Parathyroid adenoma (tissue), 2 donors: Measurements from ENCODE around the gene UNC50.

ENCODE experiments used
- H2AFZ ChIP-seq: fragments of 300-600 bp; sonication (generic); one replicate; pipeline ENCODE4 v1.7.0; 2017; ENCODE audit warnings: antibody characterized with exemption, mild to moderate bottlenecking
- H3K27ac ChIP-seq: fragments of 300-600 bp; sonication (generic); one replicate; pipeline ENCODE4 v1.7.0; 2017
- H3K27me3 ChIP-seq: fragments of 300-600 bp; sonication (generic); one replicate; pipeline ENCODE4 v1.7.0; 2017; ENCODE audit warnings: low read length; ENCODE audit not compliant: control insufficient read depth, insufficient read depth
- H3K36me3 ChIP-seq: fragments of 300-600 bp; sonication (generic); one replicate; pipeline ENCODE4 v1.7.0; 2017; ENCODE audit warnings: low read length; ENCODE audit not compliant: control insufficient read depth, insufficient read depth
- H3K4me1 ChIP-seq: fragments of 300-600 bp; sonication (generic); one replicate; pipeline ENCODE4 v1.7.0; 2017; ENCODE audit warnings: control low read depth
- H3K4me2 ChIP-seq: fragments of 300-600 bp; sonication (generic); one replicate; pipeline ENCODE4 v1.7.0; 2017; ENCODE audit warnings: low read length
- H3K4me3 ChIP-seq: fragments of 300-600 bp; sonication (generic); one replicate; pipeline ENCODE4 v1.7.0; 2017; ENCODE audit warnings: low read depth, low read length
- H3K79me2 ChIP-seq: fragments of 300-600 bp; sonication (generic); one replicate; pipeline ENCODE4 v1.7.0; 2017; ENCODE audit warnings: control low read depth
- H3K9ac ChIP-seq: fragments of 300-600 bp; sonication (generic); one replicate; pipeline ENCODE4 v1.7.0; 2017; ENCODE audit warnings: mild to moderate bottlenecking
- H3K9me3 ChIP-seq: fragments of 300-600 bp; sonication (generic); one replicate; pipeline ENCODE4 v1.7.0; 2017; ENCODE audit warnings: low read length; ENCODE audit not compliant: control insufficient read depth
- TF ChIP-seq, protein P1 (sequence below): fragments of 300-600 bp; sonication (generic); IDR thresholded peaks from one replicate; pipeline ENCODE4 v1.7.0; 2017; ENCODE audit warnings: antibody characterized with exemption, mild to moderate bottlenecking
- donor health status: primary hyperparathyroidism.

Gene UNC50

DNA sequence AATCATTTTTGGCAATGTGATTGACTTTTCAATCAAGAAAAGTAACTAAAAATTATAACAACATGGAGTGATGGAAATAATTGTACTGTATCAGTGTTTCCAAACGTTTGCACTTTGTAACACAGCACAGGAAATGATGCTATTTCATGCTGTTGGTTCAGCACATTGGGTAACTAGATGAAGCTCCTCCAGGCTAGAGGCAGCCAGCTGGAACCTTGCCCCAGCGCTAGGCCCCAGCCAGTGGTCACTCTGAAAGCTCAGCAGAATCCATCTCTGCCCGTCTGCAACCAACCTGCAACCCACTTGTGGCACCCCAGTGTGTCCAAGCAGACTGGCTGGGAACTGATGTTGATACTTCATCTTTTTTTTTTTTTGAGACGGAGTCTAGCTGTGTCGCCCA is 15.3 kb downstream of the UNC50 start:
- Histone ChIP-seq H3K9ac (no peak overlapping the region), H3K4me3 (no peak overlapping the region), H3K36me3 (no peaks in the 10 kb centered on the region), H3K79me2 (no peaks in the 10 kb centered on the region), H3K27me3 (no peaks in the 10 kb centered on the region), H3K27ac (no peak overlapping the region), H3K4me1 (no peaks in the 10 kb centered on the region), H3K4me2 (no peak overlapping the region), H3K9me3 (no peaks in the 10 kb centered on the region), H2AFZ (no peak overlapping the region)
- TF ChIP-seq, protein P1, sequence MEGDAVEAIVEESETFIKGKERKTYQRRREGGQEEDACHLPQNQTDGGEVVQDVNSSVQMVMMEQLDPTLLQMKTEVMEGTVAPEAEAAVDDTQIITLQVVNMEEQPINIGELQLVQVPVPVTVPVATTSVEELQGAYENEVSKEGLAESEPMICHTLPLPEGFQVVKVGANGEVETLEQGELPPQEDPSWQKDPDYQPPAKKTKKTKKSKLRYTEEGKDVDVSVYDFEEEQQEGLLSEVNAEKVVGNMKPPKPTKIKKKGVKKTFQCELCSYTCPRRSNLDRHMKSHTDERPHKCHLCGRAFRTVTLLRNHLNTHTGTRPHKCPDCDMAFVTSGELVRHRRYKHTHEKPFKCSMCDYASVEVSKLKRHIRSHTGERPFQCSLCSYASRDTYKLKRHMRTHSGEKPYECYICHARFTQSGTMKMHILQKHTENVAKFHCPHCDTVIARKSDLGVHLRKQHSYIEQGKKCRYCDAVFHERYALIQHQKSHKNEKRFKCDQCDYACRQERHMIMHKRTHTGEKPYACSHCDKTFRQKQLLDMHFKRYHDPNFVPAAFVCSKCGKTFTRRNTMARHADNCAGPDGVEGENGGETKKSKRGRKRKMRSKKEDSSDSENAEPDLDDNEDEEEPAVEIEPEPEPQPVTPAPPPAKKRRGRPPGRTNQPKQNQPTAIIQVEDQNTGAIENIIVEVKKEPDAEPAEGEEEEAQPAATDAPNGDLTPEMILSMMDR = no peak

DNA sequence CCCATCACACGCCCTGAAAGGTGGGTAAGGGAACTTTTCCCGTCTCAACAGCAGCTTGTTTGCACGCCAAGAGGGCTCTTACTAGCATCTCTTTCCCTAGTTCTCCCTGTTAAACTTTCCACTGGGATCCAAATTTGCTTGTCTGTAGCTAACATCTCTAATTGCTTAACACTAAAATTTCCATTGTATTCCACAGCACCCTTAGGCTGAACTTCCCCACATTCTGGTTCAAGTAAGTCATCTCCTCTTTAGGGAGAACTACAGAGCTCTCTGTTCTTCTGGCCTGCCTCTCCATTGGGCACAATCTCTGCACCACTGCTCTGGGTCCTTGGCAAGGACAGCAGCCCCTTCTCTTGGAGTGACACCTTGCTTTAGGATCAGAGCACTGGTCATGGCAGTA is 24.0 kb downstream of the UNC50 start:
- TF ChIP-seq, protein P1 = no peak
- Histone ChIP-seq H2AFZ (no peak overlapping the region), H3K36me3 (no peaks in the 10 kb centered on the region)

DNA sequence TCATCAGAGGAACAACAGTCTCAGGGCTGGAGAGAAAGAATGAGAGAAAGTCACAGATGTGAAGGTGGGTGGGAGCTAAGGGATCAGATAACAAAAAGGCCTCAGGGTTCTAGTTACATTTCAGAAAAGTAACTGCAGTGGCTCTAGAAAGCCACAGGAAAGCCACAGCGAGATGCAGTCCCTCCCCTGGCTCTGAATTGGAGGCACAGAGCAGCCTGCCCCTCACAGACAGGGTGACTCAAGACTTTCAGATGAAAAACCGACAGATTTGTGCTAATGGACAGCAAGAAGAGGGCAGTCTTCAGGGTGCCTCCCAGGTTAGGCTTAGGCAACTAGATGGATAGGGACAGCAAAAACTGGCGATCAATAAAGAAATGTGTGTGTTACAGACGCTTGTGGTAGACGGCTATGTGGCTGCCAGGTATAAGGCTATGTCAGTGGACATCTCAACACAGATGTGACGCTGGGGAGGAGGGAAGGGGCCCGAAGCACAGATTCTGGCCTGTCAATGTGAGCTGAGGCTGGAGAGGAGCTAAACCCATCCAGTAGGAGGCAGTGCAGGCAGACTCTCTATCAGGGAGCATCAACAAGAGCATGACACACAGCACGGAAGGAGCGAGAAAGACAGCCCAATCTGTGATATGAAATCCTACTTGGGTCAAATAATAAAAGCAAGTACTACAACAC is 26.2 kb downstream of the UNC50 start:
- H3K4me3 ChIP-seq = no peak overlapping the region
- H3K27me3 ChIP-seq = no peaks in the 10 kb centered on the region
- no peak overlapping the region for H3K4me2 ChIP-seq
- H3K27ac ChIP-seq = no peak overlapping the region
- H2AFZ ChIP-seq = no peak overlapping the region
- H3K9ac ChIP-seq = no peak overlapping the region
- H3K4me1 ChIP-seq = no peaks in the 10 kb centered on the region
- no peaks in the 10 kb centered on the region for H3K36me3 ChIP-seq
- no peaks in the 10 kb centered on the region for H3K9me3 ChIP-seq
- TF ChIP-seq, protein P1 = no peak
- H3K79me2 ChIP-seq = peaks cover 4% of the 10 kb centered on the region

More for the DNA sequence above, 24.0 kb downstream of the UNC50 start:
- Histone ChIP-seq H3K4me2 (no peak overlapping the region), H3K4me3 (no peak overlapping the region), H3K27ac (no peak overlapping the region), H3K9me3 (no peaks in the 10 kb centered on the region), H3K9ac (no peak overlapping the region), H3K4me1 (no peaks in the 10 kb centered on the region), H3K27me3 (no peaks in the 10 kb centered on the region), H3K79me2 (peaks cover 4% of the 10 kb centered on the region)

DNA sequence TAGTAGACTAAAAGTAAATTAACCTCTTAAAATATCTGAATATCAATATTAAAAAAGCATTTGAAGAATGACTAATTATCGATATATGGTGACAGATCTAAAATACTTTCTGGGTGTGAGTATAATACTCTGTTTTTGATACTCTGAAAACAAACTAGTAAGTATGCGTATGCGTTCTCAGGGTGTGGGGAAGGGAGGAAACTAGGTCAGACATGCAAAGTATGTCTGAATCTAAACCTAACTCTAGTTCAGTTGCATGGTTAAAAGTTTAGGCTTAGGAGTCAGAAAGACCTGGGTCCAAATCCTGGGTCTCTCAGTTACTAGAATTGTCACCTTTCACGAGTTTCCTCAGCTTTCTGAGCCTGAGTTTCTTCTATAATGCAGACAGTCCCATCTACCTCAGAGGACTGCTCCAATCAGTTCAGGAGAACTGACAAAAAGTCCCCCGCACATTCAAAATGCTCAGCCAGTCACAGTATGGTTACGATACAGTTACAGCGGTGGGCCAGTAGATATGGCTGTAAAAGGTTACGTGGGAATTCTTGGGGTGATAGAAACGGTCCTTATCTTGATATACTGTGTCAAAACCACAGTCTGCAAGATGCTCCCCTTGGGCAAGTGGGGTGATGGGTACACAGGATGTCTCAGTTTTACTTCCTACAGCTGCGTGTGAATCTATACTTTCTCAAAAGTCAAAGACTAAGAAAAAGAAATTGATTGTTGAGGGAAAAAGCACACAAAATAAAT is 29.2 kb downstream of the UNC50 start:
- no peaks in the 10 kb centered on the region for H3K36me3 ChIP-seq
- H2AFZ ChIP-seq = no peak overlapping the region
- no peak overlapping the region for H3K9ac ChIP-seq
- peaks cover 2% of the 10 kb centered on the region for H3K79me2 ChIP-seq
- H3K27me3 ChIP-seq = no peaks in the 10 kb centered on the region
- no peak overlapping the region for H3K27ac ChIP-seq
- H3K4me1 ChIP-seq = no peaks in the 10 kb centered on the region
- H3K9me3 ChIP-seq = no peaks in the 10 kb centered on the region
- no peak overlapping the region for H3K4me2 ChIP-seq
- TF ChIP-seq, protein P1 = no peak
- H3K4me3 ChIP-seq = no peak overlapping the region
